Testis (tissue), 2 donors: Measurements from ENCODE around the gene INHBA.

Experiments used
- POLR2A ChIP-seq: fragments of 450-650 bp; IDR thresholded peaks from one replicate; pipeline ENCODE4 v1.6.1; 2017; ENCODE audit warnings: antibody characterized with exemption, mild to moderate bottlenecking, moderate library complexity
- TF ChIP-seq, protein P1 (sequence below), 3 experiments: fragments of 450-650 bp in 2 of 3; fragments of 200-600 bp in 1 of 3; sonication (generic) in 1 of 3; IDR thresholded peaks; one replicate each; pipeline ENCODE4 v1.5.1; 2016 to 2019; ENCODE audit warnings: antibody characterized with exemption in 3 of 3, mild to moderate bottlenecking in 2 of 3, moderate library complexity in 1 of 3

DNA sequence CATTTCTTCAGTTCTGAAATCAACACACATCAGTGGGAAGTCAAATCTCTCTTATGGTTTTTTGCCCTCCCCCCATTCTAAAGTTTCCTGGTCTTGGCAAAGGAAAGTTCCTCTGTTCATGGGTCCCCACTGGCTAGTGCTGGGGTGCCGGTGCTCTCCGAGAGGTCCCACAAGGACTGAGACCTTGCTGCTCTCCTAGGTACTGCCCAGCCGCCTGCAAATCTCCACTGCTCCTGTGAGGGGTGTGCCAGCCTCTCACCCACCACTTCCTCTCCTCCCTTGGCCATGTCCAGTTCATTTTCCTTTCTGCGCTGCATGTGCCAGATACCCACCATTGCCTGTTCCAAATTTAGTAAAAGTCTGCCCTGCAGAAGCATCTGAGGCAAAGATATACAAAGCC lies 17.2 kb upstream of the INHBA start:
- TF ChIP-seq, protein P1, sequence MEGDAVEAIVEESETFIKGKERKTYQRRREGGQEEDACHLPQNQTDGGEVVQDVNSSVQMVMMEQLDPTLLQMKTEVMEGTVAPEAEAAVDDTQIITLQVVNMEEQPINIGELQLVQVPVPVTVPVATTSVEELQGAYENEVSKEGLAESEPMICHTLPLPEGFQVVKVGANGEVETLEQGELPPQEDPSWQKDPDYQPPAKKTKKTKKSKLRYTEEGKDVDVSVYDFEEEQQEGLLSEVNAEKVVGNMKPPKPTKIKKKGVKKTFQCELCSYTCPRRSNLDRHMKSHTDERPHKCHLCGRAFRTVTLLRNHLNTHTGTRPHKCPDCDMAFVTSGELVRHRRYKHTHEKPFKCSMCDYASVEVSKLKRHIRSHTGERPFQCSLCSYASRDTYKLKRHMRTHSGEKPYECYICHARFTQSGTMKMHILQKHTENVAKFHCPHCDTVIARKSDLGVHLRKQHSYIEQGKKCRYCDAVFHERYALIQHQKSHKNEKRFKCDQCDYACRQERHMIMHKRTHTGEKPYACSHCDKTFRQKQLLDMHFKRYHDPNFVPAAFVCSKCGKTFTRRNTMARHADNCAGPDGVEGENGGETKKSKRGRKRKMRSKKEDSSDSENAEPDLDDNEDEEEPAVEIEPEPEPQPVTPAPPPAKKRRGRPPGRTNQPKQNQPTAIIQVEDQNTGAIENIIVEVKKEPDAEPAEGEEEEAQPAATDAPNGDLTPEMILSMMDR (IDR thresholded peaks at IDR 0.05), result no peak
- no peak for TF ChIP-seq POLR2A
